ENCODE measurements around the gene KIAA0586. TPM values are rescaled to one million over a fixed set of nuclear protein-coding genes. Genes with fewer than 3 reads are reported as not detected.

KIAA0586 gene
- total RNA-seq, 1 donor, result 17.7 TPM

DNA sequence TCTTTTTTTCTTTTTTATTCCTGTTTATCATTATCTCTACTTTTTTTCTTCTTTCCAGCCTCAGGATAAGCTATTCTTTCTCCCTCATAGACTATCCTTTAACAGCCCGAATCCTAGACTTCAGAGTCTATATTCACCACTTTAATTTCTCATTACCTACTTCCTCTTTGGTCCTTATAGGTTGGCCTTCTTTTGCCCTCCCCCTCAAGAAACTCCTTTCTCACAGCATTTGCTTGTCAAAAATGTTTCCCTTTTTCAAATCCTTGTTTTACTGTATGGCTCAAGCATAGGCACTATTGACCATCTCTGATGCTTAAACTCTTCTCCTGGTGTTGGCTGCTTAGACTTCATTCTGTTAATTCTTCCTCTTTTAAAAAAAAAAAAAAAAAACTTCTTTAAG is 52.5 kb downstream of the KIAA0586 start:
- TF ChIP-seq, protein P1, sequence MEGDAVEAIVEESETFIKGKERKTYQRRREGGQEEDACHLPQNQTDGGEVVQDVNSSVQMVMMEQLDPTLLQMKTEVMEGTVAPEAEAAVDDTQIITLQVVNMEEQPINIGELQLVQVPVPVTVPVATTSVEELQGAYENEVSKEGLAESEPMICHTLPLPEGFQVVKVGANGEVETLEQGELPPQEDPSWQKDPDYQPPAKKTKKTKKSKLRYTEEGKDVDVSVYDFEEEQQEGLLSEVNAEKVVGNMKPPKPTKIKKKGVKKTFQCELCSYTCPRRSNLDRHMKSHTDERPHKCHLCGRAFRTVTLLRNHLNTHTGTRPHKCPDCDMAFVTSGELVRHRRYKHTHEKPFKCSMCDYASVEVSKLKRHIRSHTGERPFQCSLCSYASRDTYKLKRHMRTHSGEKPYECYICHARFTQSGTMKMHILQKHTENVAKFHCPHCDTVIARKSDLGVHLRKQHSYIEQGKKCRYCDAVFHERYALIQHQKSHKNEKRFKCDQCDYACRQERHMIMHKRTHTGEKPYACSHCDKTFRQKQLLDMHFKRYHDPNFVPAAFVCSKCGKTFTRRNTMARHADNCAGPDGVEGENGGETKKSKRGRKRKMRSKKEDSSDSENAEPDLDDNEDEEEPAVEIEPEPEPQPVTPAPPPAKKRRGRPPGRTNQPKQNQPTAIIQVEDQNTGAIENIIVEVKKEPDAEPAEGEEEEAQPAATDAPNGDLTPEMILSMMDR (IDR thresholded peaks at IDR 0.05; ENCODE audit: extremely low read depth, low read depth, low read length), result no peak
- no peaks in the 10 kb centered on the region for H3K79me2 ChIP-seq (ENCODE audit: insufficient read depth, low read length)
- H3K4me1 ChIP-seq (ENCODE audit: insufficient read depth, low read length), result no peaks in the 10 kb centered on the region

GRCh38 chr14:58484176-58484575 is 56.7 kb downstream of the KIAA0586 start:
- TF ChIP-seq, protein P1 (IDR thresholded peaks at IDR 0.05; ENCODE audit: extremely low read depth, low read depth, low read length), result no peak
- no peaks in the 10 kb centered on the region for H3K9me3 ChIP-seq (ENCODE audit: low read depth, low read length)
- H3K4me1 ChIP-seq (ENCODE audit: insufficient read depth, low read length), result peaks cover 8% of the 10 kb centered on the region
- H3K79me2 ChIP-seq (ENCODE audit: insufficient read depth, low read length), result no peaks in the 10 kb centered on the region
- DNase-seq (ENCODE audit: insufficient read length, low spot score, missing footprints), result no peak
- H3K4me3 ChIP-seq (ENCODE audit: insufficient read depth, low read length), result no peak overlapping the region
- no peaks in the 10 kb centered on the region for H4K20me1 ChIP-seq (ENCODE audit: insufficient read depth, low read length)
- peaks cover 11% of the 10 kb centered on the region for H3K36me3 ChIP-seq (ENCODE audit: insufficient read depth, low read length)
- H3K27ac ChIP-seq (ENCODE audit: low read depth, low read length), result no peak overlapping the region
- H3K27me3 ChIP-seq (ENCODE audit: insufficient read depth, low read length), result no peaks in the 10 kb centered on the region
- H3K4me2 ChIP-seq (ENCODE audit: insufficient read depth, low read length), result no peak overlapping the region
- H2AFZ ChIP-seq (ENCODE audit: low read length), result no peak overlapping the region

More for the DNA sequence above, 52.5 kb downstream of the KIAA0586 start:
- DNase-seq (ENCODE audit: insufficient read length, low spot score, missing footprints), result no peak
- Histone ChIP-seq H3K4me3 (ENCODE audit: insufficient read depth, low read length) (no peak overlapping the region), H3K9me3 (ENCODE audit: low read depth, low read length) (no peaks in the 10 kb centered on the region), H3K27me3 (ENCODE audit: insufficient read depth, low read length) (no peaks in the 10 kb centered on the region), H3K36me3 (ENCODE audit: insufficient read depth, low read length) (peaks cover 14% of the 10 kb centered on the region), H4K20me1 (ENCODE audit: insufficient read depth, low read length) (no peaks in the 10 kb centered on the region), H3K27ac (ENCODE audit: low read depth, low read length) (no peak overlapping the region), H2AFZ (ENCODE audit: low read length) (no peak overlapping the region), H3K4me2 (ENCODE audit: insufficient read depth, low read length) (no peak overlapping the region)

DNA sequence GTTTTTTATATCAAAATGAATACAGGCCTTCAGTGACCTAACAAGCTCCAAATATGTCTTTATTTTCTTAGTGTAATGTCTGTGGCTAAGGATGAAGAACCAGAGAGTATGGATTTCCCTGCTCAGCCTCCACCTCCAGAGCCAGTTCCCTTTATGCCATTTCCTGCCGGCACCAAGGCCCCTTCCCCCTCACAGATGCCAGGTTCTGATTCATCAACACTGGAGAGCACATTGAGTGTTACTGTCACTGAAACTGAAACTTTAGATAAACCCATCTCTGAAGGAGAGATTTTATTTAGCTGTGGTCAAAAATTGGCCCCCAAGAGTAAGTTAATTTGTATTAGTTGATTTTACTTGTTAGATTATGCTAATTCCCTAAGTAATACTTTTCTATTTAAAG is 61.0 kb downstream of the KIAA0586 start:
- Histone ChIP-seq H2AFZ (ENCODE audit: low read length) (peak overlapping the region; percentile 70), H3K4me3 (ENCODE audit: insufficient read depth, low read length) (no peak overlapping the region), H3K4me1 (ENCODE audit: insufficient read depth, low read length) (peaks cover 19% of the 10 kb centered on the region), H3K9me3 (ENCODE audit: low read depth, low read length) (no peaks in the 10 kb centered on the region), H3K27ac (ENCODE audit: low read depth, low read length) (peak overlapping the region; percentile 54), H4K20me1 (ENCODE audit: insufficient read depth, low read length) (no peaks in the 10 kb centered on the region), H3K4me2 (ENCODE audit: insufficient read depth, low read length) (peak overlapping the region; percentile 62), H3K36me3 (ENCODE audit: insufficient read depth, low read length) (peaks cover 9% of the 10 kb centered on the region), H3K79me2 (ENCODE audit: insufficient read depth, low read length) (no peaks in the 10 kb centered on the region), H3K27me3 (ENCODE audit: insufficient read depth, low read length) (no peaks in the 10 kb centered on the region)
- DNase-seq (ENCODE audit: insufficient read length, low spot score, missing footprints), result peak; percentile 53
- TF ChIP-seq, protein P1 (IDR thresholded peaks at IDR 0.05; ENCODE audit: extremely low read depth, low read depth, low read length), result no peak

GRCh38 chr14:58491593-58491992 is 64.1 kb downstream of the KIAA0586 start:
- Histone ChIP-seq H4K20me1 (ENCODE audit: insufficient read depth, low read length) (no peaks in the 10 kb centered on the region), H3K9me3 (ENCODE audit: low read depth, low read length) (no peaks in the 10 kb centered on the region), H3K79me2 (ENCODE audit: insufficient read depth, low read length) (no peaks in the 10 kb centered on the region), H3K4me1 (ENCODE audit: insufficient read depth, low read length) (peaks cover 19% of the 10 kb centered on the region), H3K36me3 (ENCODE audit: insufficient read depth, low read length) (peaks cover 9% of the 10 kb centered on the region), H3K4me2 (ENCODE audit: insufficient read depth, low read length) (peak overlapping the region; percentile 48), H2AFZ (ENCODE audit: low read length) (no peak overlapping the region), H3K4me3 (ENCODE audit: insufficient read depth, low read length) (no peak overlapping the region), H3K27me3 (ENCODE audit: insufficient read depth, low read length) (no peaks in the 10 kb centered on the region), H3K27ac (ENCODE audit: low read depth, low read length) (peak overlapping the region; percentile 54)
- TF ChIP-seq, protein P1 (IDR thresholded peaks at IDR 0.05; ENCODE audit: extremely low read depth, low read depth, low read length), result no peak
- DNase-seq (ENCODE audit: insufficient read length, low spot score, missing footprints), result peak; percentile 73

Data from osteoblast (primary cell).